ENCODE measurements around the gene IL12RB2. TPM values are rescaled to one million over a fixed set of nuclear protein-coding genes. Genes with fewer than 3 reads are reported as not detected.

IL12RB2 gene
- total RNA-seq, 1 donor from 2014 or later = 1.1 TPM

DNA sequence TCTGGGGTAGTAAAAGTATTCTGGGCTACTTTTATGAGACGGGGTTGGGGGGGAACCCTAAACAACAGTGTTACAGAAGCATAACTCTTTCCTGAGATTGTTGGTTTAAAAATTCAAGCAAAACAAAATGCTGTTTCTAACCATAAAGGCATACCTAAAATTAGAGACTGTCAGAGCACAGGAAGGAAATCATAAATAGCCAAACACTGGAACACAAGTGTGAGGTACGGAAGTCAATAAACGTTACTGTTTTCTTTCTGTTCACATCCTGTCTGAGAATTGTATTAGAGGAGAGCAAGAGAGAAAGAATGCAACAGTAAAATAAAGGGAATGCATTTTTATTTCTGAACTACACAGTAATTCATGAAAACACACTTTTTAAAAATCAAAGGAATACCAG lies 42.8 kb upstream of the IL12RB2 start:
- ChIA-PET CTCF (no interaction called here), POLR2A (no interaction called here)
- Mint-ChIP-seq H3K36me3 (ENCODE audit: low read depth) (no peaks in the 10 kb centered on the region), H3K4me3 (no peak overlapping the region), H3K4me1 (peaks cover 9% of the 10 kb centered on the region), H3K27me3 (peaks cover 4% of the 10 kb centered on the region), H3K9me3 (no peaks in the 10 kb centered on the region), H3K27ac (no peak overlapping the region)
- DNase-seq = no peak
- intact Hi-C loops (cut with micrococcal nuclease) = no loop called here
- TF ChIP-seq, protein P1, sequence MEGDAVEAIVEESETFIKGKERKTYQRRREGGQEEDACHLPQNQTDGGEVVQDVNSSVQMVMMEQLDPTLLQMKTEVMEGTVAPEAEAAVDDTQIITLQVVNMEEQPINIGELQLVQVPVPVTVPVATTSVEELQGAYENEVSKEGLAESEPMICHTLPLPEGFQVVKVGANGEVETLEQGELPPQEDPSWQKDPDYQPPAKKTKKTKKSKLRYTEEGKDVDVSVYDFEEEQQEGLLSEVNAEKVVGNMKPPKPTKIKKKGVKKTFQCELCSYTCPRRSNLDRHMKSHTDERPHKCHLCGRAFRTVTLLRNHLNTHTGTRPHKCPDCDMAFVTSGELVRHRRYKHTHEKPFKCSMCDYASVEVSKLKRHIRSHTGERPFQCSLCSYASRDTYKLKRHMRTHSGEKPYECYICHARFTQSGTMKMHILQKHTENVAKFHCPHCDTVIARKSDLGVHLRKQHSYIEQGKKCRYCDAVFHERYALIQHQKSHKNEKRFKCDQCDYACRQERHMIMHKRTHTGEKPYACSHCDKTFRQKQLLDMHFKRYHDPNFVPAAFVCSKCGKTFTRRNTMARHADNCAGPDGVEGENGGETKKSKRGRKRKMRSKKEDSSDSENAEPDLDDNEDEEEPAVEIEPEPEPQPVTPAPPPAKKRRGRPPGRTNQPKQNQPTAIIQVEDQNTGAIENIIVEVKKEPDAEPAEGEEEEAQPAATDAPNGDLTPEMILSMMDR (IDR thresholded peaks at IDR 0.05) = no peak
- ATAC-seq (ENCODE audit: low read depth) = no peak

DNA sequence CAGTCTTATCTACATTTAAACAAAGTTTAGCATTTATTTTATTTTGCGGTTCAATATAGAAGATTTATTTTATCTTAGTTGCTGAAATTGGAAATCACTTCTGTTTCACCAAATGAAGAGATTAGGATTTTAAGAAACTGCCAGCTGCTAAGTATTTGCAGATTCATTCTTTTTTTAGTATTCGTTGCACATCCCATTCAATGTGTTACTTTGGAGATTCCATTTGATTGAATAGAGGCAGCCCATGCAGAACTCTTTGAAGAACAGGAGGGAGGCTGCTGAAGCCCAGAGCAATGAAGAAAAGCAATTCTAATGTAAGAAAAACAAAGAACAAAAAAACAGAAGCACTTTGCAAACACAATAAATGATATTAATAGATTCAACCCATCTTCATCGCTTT lies 38.6 kb upstream of the IL12RB2 start:
- H3K36me3 Mint-ChIP-seq (ENCODE audit: low read depth) = no peaks in the 10 kb centered on the region
- TF ChIP-seq, protein P1 (IDR thresholded peaks at IDR 0.05) = no peak
- CTCF ChIA-PET = interaction anchor here (1.0 kb wide), 1 partner anchor 232 kb away, joined by 3 read pairs; no protein-coding TSS in a partner anchor
- DNase-seq (no peak), ATAC-seq (ENCODE audit: low read depth) (no peak)
- H3K27ac Mint-ChIP-seq = no peak overlapping the region
- H3K27me3 Mint-ChIP-seq = peaks cover 4% of the 10 kb centered on the region
- H3K9me3 Mint-ChIP-seq = peaks cover 8% of the 10 kb centered on the region
- intact Hi-C loops (cut with micrococcal nuclease) = no loop called here
- no peak overlapping the region for H3K4me3 Mint-ChIP-seq
- peaks cover 9% of the 10 kb centered on the region for H3K4me1 Mint-ChIP-seq
- POLR2A ChIA-PET = no interaction called here

DNA sequence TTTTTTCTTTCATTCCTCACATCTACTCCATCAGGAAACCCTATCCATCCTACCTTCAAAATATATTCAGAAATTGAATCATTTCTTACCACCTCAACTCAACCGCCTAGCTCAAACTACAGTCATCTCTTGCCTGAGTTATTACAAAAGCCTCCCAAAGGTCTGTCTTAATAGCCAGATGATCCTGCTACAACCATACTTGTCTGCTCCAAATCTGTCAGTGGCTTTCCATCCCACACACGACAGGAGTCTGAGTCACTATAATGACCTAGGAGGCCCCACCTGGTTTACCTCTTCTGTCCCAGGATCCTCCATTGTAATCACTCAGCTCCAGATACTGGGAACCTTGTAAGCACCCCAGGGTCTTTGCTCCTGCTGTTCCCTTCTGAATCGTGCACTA lies 37.1 kb upstream of the IL12RB2 start:
- intact Hi-C loops (cut with micrococcal nuclease) = no loop called here
- no peaks in the 10 kb centered on the region for H3K36me3 Mint-ChIP-seq (ENCODE audit: low read depth)
- CTCF ChIA-PET = no interaction called here
- POLR2A ChIA-PET = no interaction called here
- DNase-seq (no peak), ATAC-seq (ENCODE audit: low read depth) (no peak)
- no peak overlapping the region for H3K4me3 Mint-ChIP-seq
- H3K9me3 Mint-ChIP-seq = peaks cover 8% of the 10 kb centered on the region
- H3K4me1 Mint-ChIP-seq = no peaks in the 10 kb centered on the region
- TF ChIP-seq, protein P1 (IDR thresholded peaks at IDR 0.05) = no peak
- H3K27ac Mint-ChIP-seq = no peak overlapping the region
- peaks cover 3% of the 10 kb centered on the region for H3K27me3 Mint-ChIP-seq

DNA sequence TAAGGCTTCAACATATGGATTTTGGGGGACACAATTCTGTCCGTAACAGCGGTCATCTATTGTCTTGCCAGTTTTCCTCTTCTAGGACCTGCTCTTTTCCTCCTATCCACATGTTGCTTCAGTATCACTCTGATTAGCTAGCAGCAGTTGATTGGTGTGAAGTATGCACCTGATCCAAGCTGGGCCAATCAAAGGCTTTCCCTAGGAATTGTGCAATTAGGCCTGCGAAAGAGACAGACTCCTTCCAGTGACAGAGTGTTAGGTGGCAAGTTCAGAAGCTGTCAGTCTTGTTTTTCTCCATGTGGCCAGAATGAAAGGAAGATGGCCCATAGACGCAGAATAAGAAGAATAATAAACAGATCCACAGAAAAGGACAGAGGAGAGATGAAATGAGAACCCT lies 34.1 kb upstream of the IL12RB2 start:
- H3K4me1 Mint-ChIP-seq = no peaks in the 10 kb centered on the region
- intact Hi-C loops (cut with micrococcal nuclease) = no loop called here
- no peak for ATAC-seq (ENCODE audit: low read depth)

DNA sequence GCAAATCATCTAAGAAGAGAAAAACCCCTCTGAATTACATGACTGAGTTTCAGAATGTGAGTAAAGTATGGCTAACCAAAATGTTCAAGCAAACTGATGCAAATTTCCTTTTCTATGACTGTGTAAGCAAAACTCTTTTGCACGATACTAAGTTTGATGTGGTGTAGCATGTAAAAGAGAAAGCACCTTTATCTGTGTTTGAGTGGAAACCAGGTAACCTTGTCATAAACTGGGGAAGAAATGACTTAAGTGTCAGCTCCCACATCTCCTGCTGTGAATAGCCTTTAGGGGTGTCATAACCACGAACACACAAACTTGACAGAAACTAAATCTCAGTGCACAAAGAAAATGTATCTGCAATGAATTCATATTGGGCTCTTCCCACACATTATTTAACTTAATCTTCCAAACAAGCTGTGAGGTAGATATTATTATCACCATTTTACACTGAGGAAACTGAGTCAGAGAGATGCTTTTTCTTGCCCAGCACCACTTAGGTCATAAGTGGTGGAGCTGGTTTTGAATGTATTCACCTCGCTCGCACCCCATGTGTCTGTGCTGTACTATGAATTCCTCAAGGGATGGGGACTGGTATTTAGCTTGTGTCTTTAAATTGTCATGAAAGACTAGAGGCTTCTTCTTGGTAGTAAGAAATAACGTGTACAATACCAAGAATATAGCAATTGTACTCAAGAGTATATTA lies 32.9 kb upstream of the IL12RB2 start:
- Mint-ChIP-seq H3K27me3 (peaks cover 4% of the 10 kb centered on the region), H3K27ac (no peak overlapping the region), H3K4me3 (no peak overlapping the region), H3K36me3 (ENCODE audit: low read depth) (no peaks in the 10 kb centered on the region), H3K4me1 (no peaks in the 10 kb centered on the region), H3K9me3 (peaks cover 8% of the 10 kb centered on the region)
- ChIA-PET CTCF (interaction anchor here (1.0 kb wide), 1 partner anchor 226 kb away, joined by 6 read pairs; no protein-coding TSS in a partner anchor), POLR2A (no interaction called here)
- TF ChIP-seq, protein P1 (IDR thresholded peaks at IDR 0.05) = no peak
- no peak for ATAC-seq (ENCODE audit: low read depth)
- DNase-seq = no peak
- intact Hi-C loops (cut with micrococcal nuclease) = no loop called here

More for the DNA sequence above, 34.1 kb upstream of the IL12RB2 start:
- DNase-seq = no peak
- CTCF ChIA-PET = no interaction called here
- Mint-ChIP-seq H3K9me3 (peaks cover 8% of the 10 kb centered on the region), H3K4me3 (no peak overlapping the region), H3K27ac (no peak overlapping the region), H3K36me3 (ENCODE audit: low read depth) (no peaks in the 10 kb centered on the region), H3K27me3 (peaks cover 4% of the 10 kb centered on the region)
- POLR2A ChIA-PET = no interaction called here
- TF ChIP-seq, protein P1 (IDR thresholded peaks at IDR 0.05) = no peak

All from activated B cell treated with CpG ODN at 0.5 μM for 24 hours (primary cell).